Measurements from ENCODE around the gene FN1.

FN1 gene

DNA sequence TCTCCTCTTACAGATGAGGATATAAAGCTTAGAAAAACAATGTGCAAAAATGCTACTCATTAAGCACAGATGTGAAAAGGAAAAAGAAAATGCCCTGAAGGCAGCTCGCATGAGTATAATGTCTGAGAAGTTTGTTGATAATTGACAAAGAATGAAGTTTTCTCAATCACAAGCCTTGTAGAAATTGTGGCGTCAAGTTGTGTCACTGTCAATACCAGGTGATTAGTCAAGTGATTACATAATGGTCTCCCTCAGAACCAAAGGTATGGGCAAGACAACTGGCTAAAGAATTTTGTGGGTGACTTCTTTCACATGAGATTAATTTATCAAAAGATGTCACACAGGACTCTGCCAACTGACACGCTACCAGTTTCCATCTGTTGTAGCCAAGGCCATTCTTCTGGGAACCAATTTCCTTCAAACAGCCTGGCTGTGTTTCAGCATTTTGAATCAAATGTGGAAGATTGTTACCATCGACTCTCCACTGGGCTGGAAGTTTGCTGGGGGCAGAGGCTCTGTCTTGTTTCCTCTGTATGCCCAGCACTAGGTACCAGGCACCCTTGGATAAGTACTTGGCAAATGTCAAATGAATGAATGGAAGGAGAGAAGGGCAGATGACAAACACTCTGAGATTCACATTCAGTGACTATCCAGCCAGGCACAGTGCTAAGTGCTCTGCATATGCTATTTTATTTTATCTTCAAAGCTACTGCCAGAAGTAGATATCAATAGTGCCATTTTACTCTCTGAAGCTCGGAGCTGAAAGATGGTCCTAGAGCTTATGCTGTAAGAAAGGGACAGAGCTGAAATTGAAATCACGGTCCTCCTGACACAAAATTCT is 5.9 kb upstream of the FN1 start:
- TF ChIP-seq, protein P1, sequence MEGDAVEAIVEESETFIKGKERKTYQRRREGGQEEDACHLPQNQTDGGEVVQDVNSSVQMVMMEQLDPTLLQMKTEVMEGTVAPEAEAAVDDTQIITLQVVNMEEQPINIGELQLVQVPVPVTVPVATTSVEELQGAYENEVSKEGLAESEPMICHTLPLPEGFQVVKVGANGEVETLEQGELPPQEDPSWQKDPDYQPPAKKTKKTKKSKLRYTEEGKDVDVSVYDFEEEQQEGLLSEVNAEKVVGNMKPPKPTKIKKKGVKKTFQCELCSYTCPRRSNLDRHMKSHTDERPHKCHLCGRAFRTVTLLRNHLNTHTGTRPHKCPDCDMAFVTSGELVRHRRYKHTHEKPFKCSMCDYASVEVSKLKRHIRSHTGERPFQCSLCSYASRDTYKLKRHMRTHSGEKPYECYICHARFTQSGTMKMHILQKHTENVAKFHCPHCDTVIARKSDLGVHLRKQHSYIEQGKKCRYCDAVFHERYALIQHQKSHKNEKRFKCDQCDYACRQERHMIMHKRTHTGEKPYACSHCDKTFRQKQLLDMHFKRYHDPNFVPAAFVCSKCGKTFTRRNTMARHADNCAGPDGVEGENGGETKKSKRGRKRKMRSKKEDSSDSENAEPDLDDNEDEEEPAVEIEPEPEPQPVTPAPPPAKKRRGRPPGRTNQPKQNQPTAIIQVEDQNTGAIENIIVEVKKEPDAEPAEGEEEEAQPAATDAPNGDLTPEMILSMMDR (IDR thresholded peaks at IDR 0.05; ENCODE audit: insufficient read depth, missing control alignments), result no peak
- no peak for DNase-seq (ENCODE audit: insufficient read length, low spot score)
- no peak for FAIRE-seq

DNA sequence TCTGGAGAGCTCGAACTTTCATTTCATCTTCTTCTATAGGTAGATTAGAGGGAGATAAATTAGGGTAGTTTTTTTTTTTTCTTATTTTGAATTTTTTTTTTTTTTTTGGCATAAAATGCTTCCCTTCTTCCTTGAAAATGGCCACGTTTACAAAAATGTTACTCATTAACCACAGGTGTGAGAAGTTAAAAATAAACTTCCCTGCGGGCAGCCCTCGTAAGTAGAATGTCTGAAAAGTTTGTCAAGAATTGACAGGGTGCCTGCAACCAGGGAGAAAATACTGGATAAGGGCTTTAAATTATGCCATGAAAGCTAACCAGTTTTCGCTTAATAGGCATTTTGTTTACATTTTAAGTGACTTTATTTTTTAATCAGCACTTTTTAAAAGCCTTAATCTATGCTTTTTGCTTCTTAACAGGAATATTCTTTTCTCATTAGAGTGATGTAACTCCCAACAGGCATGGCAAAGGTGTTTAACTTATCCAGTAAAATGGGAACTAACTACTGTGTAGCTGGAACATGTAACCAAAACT is 4.2 kb upstream of the FN1 start:
- FAIRE-seq (no peak), DNase-seq (ENCODE audit: insufficient read length, low spot score) (no peak)

DNA sequence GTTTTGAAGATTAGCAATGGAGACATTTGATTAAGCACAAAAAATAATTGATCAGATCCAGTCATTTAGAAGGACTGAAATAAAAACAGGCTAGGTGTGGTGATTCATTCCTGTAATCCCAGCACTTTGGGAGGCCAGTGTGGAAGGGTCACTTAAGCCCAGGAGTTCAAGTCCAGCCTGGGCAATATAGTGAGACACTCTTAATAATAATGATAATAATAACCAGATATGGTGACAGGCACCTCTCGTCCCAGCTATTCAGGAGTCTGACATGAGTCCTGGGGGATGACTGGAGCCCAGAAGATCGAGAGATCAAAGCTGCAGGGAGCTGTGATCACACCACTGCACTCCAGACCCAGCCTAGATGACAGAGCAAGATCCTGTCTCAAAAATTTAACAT is 3.5 kb upstream of the FN1 start:
- no peak for DNase-seq (ENCODE audit: insufficient read length, low spot score)
- no peak for FAIRE-seq
- TF ChIP-seq, protein P1 (IDR thresholded peaks at IDR 0.05; ENCODE audit: insufficient read depth, missing control alignments), result no peak

More for the DNA sequence above, 4.2 kb upstream of the FN1 start:
- TF ChIP-seq, protein P1 (IDR thresholded peaks at IDR 0.05; ENCODE audit: insufficient read depth, missing control alignments), result no peak

DNA sequence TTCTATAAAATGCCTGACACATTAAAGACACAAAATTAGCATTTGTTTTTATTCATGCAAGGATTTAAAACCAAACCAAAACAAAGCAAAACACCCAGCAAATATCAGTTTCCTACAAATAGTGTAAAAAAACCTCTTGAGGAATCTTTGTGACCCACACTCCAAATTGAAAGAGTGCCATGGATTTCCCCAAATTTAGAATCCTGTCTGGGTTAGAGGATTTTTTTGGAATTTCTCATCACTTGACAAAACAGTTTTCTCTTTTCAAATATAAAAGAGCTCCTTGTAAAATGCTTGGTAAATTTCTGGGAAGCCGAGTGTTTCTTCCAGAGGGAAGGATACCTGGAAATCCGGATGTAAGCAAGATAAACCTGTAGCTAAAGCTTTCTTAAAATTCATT is 1.7 kb upstream of the FN1 start:
- TF ChIP-seq, protein P1 (IDR thresholded peaks at IDR 0.05; ENCODE audit: insufficient read depth, missing control alignments), result no peak
- FAIRE-seq (no peak), DNase-seq (ENCODE audit: insufficient read length, low spot score) (no peak)

DNA sequence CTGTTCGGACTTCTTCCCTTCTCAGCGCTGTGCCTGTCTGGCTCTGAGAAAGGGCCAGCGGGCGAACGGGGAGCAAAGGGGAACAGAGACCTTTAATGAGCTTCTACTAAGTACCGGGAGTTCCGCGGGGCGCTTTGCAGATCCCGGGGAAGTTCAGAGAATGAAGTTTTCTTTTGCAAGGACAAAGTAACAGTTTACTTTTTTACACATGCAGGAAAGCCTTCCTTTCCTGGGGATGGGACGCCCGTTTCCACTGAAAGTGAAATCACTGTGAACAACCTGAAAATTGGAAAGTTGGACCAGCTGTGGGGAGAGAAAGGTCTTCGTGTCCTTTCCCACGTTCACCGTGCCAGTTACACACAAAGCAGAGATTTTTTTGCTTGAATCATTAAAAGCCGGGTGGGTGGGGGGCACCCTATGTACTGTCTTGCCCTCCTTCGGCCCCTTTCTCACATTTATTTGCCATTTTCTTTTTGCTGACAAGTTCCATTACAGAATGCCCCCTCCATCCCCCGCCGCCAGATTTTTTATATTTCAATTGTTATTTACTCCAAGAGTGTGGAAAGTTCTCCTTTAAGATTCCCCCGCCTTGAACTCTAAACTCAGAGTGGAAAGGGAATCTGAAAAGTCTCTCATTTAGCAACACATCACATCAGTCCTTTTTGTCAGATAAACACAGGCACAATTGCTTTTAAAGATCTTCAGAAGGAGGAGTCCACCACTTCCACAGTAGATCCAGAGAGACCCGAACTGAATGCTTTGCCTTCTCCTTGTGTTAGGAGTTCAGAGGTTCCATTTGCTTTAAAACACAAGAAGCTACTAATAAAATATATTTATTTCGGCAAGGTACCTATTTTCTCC is 1.1 kb upstream of the FN1 start:
- FAIRE-seq, result no peak
- TF ChIP-seq, protein P1 (IDR thresholded peaks at IDR 0.05; ENCODE audit: insufficient read depth, missing control alignments), result no peak
- DNase-seq (ENCODE audit: insufficient read length, low spot score), result no peak

DNA sequence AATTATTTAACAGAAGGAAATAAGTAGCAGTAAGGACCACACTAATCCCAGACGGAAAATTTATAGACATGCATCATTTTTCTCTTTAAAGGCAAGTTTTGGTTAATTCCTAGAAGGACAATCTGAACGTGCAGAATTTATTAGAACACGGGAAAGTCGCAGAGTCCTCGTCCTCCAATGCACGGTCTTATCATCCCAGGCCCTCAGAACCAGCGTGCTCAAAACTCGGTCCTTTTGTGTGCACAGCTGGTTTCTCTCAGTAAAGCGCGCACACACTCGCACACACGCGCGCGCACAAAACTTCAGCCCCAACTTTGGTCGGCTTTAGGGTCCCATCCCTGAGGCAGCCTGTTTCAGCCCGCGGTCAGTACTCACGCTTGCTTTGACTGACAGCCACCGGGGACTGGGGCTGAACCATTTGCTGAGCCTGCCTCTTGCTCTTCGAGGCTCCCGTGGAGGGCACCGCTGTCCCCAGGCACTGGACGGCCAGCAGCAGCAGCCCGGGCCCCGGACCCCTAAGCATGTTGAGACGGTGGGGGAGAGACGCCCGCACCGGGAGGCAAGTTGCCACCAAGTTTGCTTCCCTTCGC is 493 bp downstream of the FN1 start:
- no peak for FAIRE-seq

More for the DNA sequence above, 493 bp downstream of the FN1 start:
- TF ChIP-seq, protein P1 (IDR thresholded peaks at IDR 0.05; ENCODE audit: insufficient read depth, missing control alignments), result no peak
- no peak for DNase-seq (ENCODE audit: insufficient read length, low spot score)
